Measurements from ENCODE around the gene CACNA1B. TPM values are rescaled to one million over a fixed set of nuclear protein-coding genes. Genes with fewer than 3 reads are reported as not detected.

The CACNA1B gene
- total and polyA plus RNA-seq, 2 donors from 2014 or later: 0.03 TPM; not detected in 1

- Histone ChIP-seq H3K4me1 (ENCODE audit: control insufficient read depth in 2 of 3, insufficient read depth in 2 of 3, low read depth in 1 of 3, low read length in 3 of 3) (no peaks in the 10 kb centered on the region), H3K9ac (ENCODE audit: low read length in 3 of 3) (no peak overlapping the region), H3K36me3 (ENCODE audit: control insufficient read depth in 2 of 3, insufficient read depth in 3 of 3, low read length in 3 of 3) (no peaks in the 10 kb centered on the region), H3K9me3 (ENCODE audit: control insufficient read depth in 2 of 3, insufficient read depth in 1 of 3, low read length in 3 of 3) (no peaks in the 10 kb centered on the region), H3K27ac (ENCODE audit: low read depth in 2 of 2, low read length in 2 of 2) (no peak overlapping the region), H3K27me3 (ENCODE audit: control insufficient read depth, insufficient read depth, low read length) (no peaks in the 10 kb centered on the region), H3K4me3 (ENCODE audit: low read length in 3 of 3) (no peak overlapping the region)
- DNase-seq (no peak), FAIRE-seq (no peak)
- intact Hi-C loops (cut with DNase I): no loop called here
- TF ChIP-seq CTCF (IDR thresholded peaks at IDR 0.05; ENCODE audit: borderline replicate concordance, extremely low read depth, insufficient read depth): no peak
These were observed 170.6 kb downstream of the CACNA1B start for GRCh38 chr9:138048184-138048583.

GRCh38 chr9:138049085-138049778 is 171.7 kb downstream of the CACNA1B start:
- TF ChIP-seq CTCF (IDR thresholded peaks at IDR 0.05; ENCODE audit: borderline replicate concordance, extremely low read depth, insufficient read depth): no peak
- Histone ChIP-seq H3K4me3 (ENCODE audit: low read length in 3 of 3) (no peak overlapping the region), H3K9me3 (ENCODE audit: control insufficient read depth in 2 of 3, insufficient read depth in 1 of 3, low read length in 3 of 3) (no peaks in the 10 kb centered on the region), H3K9ac (ENCODE audit: low read length in 3 of 3) (no peak overlapping the region), H3K4me1 (ENCODE audit: control insufficient read depth in 2 of 3, insufficient read depth in 2 of 3, low read depth in 1 of 3, low read length in 3 of 3) (no peaks in the 10 kb centered on the region), H3K27me3 (ENCODE audit: control insufficient read depth, insufficient read depth, low read length) (no peaks in the 10 kb centered on the region), H3K36me3 (ENCODE audit: control insufficient read depth in 2 of 3, insufficient read depth in 3 of 3, low read length in 3 of 3) (no peaks in the 10 kb centered on the region), H3K27ac (ENCODE audit: low read depth in 2 of 2, low read length in 2 of 2) (no peak overlapping the region)
- intact Hi-C loops (cut with DNase I): no loop called here
- FAIRE-seq (no peak), DNase-seq (no peak)

- Histone ChIP-seq H3K36me3 (ENCODE audit: control insufficient read depth in 2 of 3, insufficient read depth in 3 of 3, low read length in 3 of 3) (no peaks in the 10 kb centered on the region), H3K9ac (ENCODE audit: low read length in 3 of 3) (no peak overlapping the region), H3K4me3 (ENCODE audit: low read length in 3 of 3) (no peak overlapping the region), H3K27ac (ENCODE audit: low read depth in 2 of 2, low read length in 2 of 2) (no peak overlapping the region), H3K27me3 (ENCODE audit: control insufficient read depth, insufficient read depth, low read length) (no peaks in the 10 kb centered on the region), H3K9me3 (ENCODE audit: control insufficient read depth in 2 of 3, insufficient read depth in 1 of 3, low read length in 3 of 3) (no peaks in the 10 kb centered on the region), H3K4me1 (ENCODE audit: control insufficient read depth in 2 of 3, insufficient read depth in 2 of 3, low read depth in 1 of 3, low read length in 3 of 3) (no peaks in the 10 kb centered on the region)
- no peak for FAIRE-seq
- intact Hi-C loops (cut with DNase I): no loop called here
- no peak for DNase-seq
- no peak for TF ChIP-seq CTCF (IDR thresholded peaks at IDR 0.05; ENCODE audit: borderline replicate concordance, extremely low read depth, insufficient read depth)
These were observed 172.3 kb downstream of the CACNA1B start for GRCh38 chr9:138049779-138050471.

Measured in kidney (tissue), 14 donors.